Hematopoietic multipotent progenitor cell treated with erythropoietin and hydrocortisone succinate and interleukin-3 and kit ligand, for 6 days (in vitro differentiated cells): ENCODE data around the gene MOV10L1.
A peak's percentile ranks its signal among the peaks of the same experiment; 100 is the strongest.

Experiments used
- DNase-seq: peaks from one replicate; pipeline ENCODE4 v3.0.0-alpha.2; 2015

The MOV10L1 gene

DNA sequence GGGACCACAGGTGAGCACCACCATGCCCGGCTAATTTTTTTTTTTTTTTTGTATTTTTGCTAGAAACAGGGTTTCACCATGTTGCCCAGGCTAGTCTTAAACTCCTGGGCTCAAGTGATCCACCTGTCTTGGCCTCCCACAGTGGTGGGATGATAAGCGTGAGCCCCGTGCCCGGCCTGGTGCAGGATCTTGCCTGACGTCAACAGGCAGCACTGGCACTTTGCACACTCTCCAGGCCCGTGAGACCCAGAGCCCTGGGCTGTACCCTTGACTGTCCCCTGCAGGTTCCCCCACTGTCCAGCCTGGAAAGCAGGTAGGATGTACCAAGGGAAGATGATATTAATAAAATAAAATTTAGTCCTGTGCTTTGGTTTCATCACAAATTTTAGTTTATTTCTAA is 51.7 kb downstream of the MOV10L1 start:
- no peak for DNase-seq

DNA sequence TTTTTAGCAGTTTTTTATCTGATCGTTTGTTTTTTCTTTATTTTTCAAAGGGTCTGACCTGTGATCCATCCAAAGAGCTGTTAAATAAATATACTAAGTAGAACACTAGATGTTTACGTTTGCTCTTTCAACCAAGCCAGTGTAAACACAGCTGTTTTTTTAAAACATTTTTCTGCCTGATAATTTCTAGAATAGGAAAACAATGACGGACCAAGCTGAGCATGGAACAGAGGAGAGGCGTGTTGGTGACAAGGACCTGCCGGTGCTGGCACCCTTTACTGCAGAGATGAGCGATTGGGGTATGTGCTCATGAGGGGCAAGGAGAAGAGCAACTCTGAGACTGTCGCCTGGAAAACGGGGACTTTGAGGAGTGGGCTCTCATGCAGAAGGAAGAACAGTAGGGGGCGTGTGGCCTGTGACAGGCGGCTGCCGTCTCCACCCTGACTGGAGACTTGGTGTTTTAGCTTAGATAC is 52.1 kb downstream of the MOV10L1 start:
- DNase-seq = no peak

DNA sequence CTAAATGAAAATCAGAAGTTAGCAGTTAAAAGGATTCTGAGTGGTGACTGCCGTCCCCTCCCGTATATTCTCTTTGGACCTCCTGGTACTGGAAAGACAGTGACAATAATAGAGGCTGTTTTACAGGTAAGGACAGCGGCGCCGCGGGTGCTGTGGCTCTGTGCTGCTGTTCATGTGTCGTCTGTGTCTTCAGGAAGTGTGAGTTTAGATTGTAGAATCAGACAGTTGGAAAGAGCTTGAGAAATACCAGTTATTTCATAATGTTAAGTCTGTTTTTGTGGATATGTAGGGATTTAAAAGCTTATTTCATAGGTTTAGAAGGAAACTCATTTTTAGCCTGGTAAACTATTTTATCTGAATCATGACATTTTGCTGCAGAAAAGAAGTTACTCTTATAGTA is 53.3 kb downstream of the MOV10L1 start:
- no peak for DNase-seq

DNA sequence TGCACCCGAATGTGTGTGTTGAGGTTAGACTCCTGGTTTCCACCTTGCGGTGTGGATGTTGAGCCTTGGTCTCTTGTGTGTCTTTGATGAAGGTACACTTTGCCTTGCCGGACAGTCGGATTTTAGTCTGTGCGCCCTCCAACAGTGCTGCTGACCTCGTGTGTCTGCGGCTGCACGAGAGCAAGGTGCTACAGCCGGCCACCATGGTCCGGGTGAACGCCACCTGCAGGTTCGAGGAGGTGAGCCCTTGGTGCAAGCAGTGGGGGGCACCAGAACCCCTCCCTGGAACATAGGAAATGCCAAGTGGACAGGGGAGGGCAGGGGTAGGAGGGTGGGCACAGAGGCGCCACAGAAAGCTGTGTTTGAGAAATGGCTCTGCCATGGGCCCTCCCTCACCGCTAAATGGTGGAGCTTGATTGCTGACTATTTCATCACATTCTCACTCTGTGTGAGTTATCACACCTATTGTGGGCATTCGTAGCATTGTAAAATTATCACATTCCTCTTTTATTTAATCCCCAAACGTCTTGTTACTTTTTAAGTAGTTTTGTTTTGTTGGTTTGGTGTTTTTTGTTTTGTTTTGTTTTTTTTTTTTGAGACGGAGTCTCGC is 54.3 kb downstream of the MOV10L1 start:
- DNase-seq = no peak

DNA sequence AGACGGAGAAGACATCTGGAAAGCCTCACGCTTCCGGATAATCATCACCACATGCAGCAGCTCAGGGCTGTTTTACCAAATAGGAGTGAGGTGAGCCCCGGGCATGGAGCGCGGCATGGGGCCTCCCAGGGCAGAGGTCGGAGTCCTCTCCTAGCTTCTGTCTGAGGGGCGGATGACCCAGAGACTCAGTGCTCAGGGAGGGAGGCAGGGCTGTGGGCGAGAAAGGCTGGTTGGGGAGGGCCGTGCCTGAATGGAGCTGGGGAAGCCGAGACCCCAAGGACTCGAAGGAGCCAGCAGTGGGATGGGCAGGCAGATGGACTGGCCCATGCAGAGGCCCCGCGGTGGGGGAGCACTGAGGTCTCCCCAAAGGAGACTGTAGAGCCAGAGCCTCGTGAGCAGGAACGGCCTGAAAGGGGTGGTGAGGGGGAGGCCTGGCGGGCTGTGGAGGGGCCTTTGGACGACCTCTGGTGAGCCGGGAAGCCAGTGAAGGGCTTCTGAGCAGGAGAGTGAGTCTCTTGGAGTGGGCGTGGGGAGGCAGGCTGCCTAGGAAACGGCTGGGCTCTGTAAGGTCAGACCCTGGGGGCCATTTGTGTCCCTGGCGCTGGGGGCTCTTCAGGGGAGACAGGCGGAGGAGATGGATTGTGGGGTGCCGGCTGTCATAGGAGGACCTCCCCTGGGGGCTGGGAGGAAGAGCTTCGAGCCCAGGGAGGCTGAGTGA is 56.1 kb downstream of the MOV10L1 start:
- no peak for DNase-seq

DNA sequence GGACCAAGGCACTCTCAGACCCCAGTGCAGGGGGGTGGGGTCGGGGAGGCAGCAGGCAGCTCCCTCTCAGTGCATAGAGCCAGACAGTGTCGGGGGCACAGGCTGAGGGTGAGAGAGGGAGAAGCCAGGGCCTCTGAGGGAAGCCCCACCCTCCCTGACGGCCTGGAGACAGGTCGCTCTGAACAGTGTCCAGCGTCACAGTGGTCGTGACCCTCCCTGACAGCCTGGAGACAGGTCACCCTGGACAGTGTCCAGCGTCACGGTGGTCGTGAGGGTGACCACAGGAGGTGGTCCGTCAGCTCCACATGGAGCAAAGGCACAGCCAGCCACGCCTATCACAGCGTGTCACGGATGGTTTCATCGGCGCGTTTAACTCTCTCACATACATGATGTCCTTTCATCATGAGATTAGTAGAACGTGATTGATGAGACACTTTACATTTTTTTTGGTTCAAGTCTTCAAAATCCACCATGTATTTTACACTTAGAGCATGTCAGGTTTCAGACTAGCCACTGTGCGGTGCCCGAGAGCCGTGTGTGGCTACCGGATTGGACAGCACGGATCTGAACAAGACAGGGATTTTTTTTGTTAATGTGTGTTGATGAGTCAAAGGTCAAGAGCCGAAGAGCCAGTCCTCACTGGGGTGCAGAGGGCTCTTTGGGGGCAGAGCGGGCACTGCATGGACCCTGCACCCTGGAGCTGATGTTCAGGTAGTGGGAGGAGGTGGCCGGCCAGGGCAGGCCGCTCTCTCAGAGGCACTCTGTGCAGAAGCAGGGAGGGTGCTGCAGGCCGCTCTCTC is 56.8 kb downstream of the MOV10L1 start:
- no peak for DNase-seq

DNA sequence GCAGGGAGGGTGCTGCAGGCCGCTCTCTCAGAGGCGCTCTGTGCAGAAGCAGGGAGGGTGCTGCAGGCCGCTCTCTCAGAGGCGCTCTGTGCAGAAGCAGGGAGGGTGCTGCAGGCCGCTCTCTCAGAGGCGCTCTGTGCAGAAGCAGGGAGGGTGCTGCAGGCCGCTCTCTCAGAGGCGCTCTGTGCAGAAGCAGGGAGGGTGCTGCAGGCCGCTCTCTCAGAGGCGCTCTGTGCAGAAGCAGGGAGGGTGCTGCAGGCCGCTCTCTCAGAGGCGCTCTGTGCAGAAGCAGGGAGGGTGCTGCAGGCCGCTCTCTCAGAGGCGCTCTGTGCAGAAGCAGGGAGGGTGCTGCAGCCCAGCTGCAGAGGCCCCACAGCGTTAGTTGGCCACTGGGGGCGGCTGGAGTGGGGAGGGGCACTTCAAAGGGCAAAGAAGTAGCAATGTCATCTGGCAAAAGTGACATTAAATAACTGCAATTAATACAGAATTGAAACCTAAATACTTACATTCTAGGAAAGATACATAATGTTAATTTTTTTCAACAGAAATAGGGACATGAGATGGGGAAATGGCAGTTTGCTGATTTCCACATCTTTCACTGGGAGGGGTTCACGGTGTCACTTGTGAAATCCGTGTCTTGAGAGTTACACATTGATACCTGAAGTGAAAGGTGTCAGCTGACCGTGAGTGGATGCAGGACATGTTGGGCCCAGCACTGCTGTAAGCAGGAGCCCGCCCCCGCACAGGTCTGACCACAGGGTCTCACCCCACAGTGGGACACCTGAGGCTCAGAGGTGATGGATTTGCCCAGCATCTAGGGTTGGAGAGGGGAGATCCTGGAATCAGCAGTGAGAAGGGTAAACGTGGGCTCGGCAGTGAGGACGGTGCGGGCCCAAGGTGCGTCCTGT is 57.7 kb downstream of the MOV10L1 start:
- DNase-seq = peak; percentile 21

DNA sequence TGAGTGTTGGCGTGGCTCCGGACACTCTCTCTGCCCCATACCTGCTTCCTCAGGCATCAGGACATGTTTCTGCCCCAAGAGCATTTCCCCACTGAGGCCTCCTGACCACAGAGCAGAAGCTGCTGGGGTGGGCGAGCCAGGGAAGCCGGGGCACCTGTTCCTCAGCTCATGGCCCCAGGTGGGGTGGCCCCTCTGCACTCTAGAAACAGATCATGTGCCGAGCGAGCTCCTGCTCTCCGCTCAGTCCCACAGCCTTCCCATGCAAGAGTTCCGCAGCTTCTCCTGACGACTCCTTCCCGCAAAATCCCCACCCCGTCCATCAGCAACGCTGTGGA is 58.3 kb downstream of the MOV10L1 start:
- DNase-seq = no peak

DNA sequence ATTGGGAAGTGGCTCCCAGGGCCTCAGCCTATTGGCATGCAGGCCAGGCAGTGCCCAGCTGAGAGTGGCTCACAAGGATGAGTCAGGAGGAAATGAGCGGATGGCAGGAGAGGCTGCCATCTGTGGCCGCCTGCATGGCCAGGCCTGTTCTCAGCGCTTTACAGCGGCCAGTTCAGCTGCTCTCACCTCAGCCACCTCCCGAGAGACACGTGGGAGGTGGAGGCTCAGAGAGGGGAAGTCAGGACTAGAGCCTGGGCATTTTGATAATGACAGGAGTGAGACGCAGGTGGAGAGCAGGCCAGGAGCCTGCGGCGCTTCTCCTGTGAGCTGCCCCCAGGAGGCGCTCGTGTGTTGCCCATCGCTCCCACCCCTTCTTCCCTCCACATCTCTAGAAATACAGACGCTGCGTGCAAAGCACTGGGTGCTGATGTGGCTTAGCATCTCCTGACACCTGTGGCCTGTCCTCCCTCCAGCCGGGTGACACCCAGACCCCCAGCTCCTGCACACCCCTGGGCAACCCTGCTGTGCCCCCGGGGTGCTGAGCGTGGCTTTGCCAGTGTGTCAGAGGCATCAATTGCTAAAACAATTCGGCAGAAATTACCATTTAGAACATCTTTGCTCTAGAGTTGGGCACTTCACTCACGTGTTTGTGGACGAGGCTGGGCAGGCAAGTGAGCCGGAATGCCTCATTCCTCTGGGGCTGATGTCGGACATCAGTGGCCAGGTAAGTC is 59.4 kb downstream of the MOV10L1 start:
- DNase-seq = peak; percentile 89

DNA sequence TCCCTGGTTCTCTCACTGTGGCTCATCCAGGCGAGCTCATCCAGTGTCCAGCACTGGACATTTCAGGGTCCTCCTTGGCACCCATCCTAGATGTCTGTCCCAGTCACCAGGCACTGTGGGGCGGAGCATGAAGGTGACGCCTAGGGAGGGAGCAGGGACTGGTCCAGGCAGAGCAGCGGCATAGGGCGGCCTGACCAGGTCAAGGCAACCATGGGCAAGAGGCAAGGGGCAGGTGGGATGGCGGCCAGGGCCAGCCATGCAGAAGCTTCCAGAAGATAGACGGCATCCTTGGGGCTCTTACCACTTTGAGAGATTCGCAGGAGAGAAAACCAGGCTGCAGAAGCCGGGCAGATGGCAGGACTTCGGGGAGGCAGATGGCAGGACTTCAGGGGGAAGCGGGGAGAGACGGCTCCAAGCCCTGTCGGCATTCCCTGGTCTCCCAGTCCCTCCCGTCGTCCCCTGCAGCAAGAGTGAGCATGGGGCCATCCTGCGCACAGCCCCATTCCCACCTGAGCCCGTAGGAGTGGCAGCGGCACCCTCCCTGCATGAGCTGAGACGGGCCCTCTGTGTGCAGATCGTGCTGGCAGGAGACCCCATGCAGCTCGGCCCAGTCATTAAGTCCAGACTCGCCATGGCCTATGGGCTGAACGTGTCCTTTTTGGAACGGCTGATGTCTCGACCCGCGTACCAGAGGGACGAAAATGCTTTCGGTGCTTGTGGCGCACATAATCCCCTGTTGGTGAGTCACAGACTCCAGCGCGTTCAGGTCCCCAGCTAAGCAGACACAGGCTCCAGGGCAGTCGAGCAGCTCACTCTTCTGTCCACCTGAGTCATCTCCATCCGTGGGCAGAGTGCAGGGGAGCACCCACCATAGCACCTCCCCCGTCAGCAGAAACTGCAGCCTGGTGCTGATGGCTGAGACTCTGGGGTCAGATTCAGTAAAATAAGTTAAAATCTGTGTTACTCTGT is 60.6 kb downstream of the MOV10L1 start:
- DNase-seq = no peak

DNA sequence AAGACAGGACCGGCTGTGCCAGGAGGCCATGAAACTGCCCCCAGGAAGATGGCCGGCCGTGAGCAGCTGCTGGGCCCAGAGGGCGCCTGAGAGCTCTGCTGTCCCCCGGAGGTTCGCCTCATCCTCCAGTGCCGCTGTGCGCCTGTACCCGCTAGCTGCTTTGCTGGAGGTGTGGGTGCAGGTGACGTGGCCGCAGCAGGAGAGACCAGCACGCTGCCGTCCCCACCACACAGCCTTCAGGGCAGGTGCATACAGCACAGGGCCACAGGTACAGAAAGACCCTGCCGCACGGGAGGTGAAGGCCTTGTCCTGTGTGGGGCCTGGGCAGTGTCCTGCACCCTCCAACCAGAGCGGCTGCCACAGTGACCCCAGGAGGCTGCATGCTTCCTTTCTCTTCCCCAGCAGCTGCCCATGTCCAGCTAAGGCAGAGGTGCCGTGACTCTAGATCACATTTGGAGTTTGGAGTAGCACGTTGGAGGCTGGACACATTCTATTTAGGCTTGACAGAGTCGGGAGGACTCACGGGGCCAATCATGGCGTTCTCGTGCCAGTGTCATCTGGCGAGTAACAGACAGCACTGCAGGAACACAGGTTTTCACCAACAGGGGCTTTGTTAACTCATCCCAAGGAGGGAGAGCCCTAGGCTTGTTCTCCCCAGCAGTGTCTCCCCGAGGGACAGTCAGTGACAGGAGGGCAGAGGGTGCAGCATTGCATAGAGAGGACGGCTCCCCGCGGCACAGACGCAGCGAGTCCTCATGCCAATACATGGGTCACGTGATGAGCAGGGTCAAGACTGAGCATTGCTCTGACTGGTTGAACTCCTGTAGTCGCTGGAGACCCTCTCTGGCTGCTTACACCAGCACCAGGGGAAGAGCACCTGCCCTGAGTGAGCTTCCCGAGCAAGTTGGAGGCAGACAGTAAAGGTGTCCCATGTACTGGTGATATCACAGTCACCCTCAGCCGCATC is 62.0 kb downstream of the MOV10L1 start:
- DNase-seq = no peak

DNA sequence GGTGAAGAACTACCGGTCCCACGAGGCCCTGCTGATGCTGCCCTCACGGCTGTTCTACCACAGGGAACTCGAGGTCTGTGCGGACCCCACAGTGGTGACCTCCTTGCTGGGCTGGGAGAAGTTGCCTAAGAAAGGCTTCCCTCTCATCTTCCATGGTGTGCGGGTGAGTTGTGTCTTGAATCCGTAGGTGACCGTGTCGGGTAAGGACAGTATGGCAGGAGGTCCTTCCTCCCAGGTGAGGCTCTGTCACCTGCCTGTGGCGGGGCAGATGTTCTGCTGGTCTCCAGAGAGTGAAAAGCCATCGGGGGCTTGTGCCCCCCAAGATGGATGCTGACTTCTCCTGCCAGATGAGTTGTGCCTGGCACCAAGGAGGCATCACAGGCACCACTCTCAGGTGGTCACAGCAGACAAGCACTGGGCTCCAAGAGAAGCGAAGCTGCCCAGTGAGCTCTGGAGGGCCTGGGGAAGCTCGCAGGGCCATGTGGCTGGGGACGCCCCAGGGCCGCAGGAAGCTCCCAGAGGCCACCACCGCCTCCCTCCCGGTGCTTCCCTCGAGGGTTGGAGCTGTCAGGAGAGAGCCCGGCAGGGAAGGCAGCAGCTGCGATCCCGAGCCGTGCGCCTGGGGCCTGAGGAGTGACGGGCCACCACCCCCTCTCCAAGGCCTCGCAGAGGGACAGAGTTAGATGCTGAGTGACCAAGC is 63.4 kb downstream of the MOV10L1 start:
- no peak for DNase-seq

DNA sequence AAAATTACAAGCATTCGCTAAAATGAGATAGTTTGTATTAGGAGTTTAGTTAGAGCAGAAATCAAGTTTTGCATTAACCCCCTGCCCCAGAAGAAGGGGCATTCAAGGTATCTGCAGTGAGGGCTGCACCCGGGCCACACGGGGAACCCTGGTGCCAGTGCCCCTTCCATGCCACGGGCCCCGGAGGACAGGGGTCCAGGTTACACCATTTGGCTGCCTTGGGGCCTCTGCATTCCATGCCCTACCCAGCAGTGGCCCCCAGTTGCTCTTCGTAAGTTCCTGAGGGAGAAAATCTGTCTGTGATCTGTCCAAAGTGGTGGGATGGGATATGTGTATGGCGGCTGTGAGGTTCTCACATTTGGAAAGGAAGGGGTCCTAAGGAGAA is 63.9 kb downstream of the MOV10L1 start:
- DNase-seq = no peak

DNA sequence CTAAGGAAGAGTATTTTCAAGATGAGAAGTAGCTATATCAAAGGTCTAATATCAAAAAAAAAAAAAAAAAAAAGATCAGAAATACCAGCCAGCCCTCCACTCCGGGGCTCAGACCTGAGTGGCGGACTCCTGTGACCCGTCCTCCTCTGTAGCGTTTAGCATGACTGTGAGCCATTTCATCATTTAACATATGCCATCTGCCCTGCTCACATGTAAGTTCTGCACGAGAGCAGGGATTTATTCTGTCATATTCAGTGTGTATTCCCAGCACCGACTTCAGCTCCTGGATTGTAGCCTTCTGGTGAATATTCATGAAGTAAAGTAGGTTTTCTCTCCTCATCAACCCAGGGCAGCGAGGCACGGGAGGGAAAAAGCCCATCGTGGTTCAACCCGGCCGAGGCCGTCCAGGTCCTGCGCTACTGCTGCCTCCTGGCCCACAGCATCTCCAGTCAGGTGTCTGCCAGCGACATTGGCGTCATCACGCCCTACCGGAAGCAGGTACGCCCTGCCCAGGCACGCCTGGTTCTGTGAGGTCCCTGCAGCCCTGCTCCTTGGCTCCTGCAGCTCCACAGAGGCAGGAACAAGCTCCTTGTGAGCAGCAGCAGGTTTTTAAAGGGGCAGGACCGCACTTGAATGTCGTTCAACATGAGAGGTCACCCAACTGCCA is 68.0 kb downstream of the MOV10L1 start:
- DNase-seq = no peak

DNA sequence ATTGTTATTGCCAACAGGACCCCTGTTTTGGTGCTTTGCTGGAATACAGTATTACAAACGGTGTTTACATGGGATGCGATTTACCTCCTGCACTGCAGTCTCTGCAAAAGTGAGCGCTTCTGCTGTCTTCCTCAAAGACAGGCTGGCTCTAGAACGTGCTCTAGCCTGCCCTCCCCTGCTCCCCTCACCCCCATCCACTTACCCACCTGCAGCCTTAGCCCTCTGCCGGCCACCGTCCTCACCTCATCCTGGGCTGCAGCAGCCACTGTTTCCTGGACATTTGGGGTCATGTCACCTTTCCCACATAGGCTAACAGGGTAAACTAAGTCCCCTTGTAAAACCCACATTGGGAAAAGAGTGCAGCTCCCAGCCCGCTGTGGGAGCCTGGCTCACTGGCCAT is 71.1 kb downstream of the MOV10L1 start:
- no peak for DNase-seq

DNA sequence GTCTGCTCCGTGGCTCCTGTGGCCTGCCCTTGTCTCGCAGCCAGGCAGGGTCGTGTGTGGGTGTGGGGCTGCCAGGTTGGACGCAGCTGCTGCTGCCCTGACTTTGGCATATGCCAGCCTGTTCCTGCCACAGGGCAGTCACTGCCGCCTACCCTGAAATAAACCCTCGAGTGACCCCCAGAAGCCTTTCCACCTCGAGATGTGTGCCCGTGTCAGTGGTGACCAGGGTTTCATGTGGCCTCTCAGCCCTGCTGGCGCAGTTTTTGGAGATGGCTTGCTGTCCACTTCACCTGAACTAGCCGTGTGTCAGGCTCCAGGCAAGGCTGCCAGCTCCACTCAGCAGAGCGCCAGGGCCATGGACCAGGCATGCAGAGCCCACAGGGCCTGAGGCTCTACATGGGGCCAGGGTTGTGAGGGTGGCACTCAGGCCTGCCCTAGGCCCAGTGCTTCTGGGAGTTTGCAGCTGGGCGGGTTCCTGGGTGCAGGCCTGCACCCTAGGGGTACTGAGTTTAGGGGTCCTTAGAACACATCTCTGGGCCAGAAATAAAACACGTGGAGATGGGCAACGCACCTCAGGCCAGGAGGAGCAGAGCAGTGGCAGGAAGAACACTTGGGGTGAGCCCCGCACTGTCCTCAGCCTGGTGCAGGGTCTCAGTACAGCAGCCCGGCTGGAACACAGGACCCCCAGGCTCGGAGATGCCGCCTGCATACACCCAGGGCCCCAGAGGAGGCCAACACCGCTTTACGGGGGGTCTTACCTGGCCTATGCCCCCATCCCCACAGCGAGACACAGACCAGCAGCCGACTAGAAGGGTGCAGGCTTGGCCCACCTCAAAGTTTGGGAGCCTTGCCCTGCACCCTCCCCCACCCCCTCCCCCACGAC is 71.9 kb downstream of the MOV10L1 start:
- DNase-seq = no peak

DNA sequence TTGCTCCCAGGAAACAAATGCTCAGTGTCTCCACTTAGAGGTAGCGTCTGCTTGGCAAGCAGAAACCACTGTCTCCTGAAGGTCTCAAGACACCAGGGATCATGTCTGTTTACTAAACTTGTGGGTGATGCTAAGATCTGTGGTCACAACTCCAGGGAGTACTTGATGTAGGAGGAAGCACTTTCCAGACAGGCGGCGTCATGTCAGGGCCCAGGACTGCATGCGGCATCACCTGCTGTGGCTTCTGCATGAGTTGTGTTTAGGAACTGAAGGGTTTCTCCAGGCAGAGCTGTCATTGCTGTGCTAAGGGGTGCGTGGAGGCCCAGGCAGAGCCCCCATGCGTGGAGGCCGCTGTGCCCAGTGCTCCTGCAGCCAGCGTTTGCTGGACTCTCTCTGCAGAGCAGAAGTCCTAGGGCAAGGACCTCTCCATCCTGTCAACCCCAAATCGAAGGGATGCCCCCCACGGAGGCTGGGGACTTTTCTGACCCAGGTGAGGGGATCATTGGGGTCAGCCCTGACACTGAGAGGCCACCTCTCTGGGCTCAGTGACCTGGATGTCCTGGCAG is 72.7 kb downstream of the MOV10L1 start:
- DNase-seq = no peak
